Inflammatory macrophage treated with lipopolysaccharide for 1 hour (primary cell): ENCODE results near the gene CHSY1.
A peak's percentile ranks its signal among the peaks of the same experiment; 100 is the strongest.

Experiments used
- DNase-seq, 2 donors: peaks; one replicate each; pipeline ENCODE4 v3.0.0-alpha.2; 2020 to 2022

Gene CHSY1

DNA sequence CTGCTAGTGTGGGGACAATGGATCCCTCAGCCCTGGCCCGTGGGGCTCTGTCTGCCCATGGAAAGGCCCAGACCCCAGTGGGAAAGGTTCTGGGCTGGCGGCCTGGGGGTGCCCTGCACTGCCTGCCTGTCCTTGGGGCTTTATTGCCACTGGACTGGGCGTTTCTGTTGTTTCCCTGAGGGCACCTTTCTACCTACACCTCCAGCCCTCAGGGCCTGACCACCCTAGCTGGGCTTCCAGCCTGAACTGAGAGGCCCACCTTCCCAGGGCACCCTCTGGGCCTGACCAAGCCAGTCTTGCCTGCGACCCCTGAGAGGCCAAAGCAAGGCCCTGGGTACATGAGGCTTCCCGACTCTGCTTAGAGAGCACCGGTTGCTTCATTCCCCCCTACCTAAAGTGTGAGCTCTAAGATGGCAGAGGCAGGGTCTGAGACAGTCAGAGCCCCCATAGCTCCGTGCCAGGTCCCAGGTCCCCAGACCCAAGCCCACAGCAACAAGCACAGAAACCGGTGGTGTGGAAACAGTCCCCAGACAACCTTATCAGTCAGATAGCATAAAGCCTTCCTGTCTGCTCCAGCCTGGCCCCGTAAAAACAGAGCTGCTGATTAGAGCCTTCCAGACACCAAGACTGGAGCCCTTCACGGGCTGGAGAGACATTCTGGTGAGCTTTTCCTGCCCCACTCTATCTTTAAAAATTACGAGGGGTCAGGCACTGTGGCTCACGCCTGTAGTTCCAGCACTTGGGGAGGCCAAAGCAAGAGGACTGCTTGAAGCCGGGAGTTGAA, 102.8 kb downstream of the CHSY1 start:
- DNase-seq = no peak

DNA sequence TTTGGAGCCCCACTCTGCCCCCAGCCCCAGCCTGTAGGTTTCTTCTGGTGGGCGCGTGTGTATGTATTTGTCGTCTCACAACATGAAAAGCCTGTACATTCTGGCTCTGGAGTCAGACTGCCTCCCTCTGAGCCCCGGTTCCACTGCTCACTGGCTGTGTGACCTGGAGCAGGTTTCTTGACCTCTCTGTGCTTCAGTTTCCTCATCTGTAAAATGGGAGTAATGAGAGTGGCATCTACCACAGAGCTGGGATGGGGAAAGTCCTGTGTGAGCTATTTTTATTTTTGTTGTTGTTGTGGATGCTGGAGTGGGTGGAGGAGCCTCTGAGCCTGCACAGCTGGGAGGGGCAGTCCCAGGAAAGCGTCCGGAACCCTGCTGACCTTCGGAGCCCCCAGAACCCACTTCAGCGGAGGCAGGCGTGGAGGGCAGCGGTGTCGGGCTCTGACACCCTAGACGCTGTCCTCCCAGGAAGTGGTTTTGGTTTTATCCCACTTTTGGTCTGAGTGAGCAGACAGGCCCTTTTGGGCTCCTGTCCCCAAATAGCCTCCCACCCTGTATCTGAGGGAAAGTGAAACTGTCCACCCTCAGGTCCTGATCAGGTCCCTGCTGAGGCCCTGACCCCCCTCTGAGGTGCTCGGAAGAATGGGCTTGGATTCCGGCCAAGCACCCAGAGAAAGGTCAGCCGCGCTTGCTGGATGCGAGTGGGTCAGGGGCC, 103.5 kb downstream of the CHSY1 start:
- DNase-seq = no peak

DNA sequence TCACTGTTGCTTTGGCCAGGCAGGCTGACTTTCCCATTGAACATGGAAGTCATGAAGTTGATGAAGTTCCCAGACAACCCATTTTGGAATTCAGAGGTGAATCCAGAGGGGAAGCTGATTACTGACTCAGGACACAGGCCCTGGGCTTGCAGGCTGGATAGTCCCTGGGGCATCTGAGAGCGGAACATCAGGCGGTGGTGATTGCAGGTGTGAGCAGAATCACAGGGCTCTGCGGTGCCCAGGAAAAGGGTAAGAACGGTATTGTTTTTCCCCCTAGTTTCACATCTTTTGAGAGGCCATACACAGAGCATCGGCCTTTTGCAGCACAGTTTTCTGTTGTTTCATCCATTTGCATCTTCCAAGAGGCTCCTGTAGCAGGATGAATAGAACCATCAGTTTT, 104.7 kb downstream of the CHSY1 start:
- no peak for DNase-seq

GRCh38 chr15:101146118-101146702, 105.6 kb downstream of the CHSY1 start:
- DNase-seq = no peak

DNA sequence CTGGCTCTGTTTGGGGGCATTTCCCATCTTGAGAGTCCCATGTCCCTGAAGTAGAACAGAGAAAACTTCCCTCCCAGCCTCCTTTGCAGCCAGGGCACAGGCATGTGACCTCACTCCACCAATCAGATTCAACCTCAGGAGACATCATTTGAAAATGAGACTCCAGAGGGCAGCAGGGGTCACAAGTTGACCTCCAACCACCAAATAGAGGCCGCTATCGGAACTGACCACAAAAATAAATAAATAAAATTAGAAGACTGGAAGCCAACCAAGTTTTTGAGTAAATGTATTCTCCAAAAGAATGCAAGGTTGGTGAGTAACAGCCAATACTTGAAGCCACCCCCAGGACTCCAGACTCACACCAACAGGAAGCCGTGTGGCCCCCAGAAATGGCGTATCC, 106.5 kb downstream of the CHSY1 start:
- DNase-seq = no peak

- DNase-seq = no peak
These were observed 108.5 kb downstream of the CHSY1 start for GRCh38 chr15:101143321-101143720.

DNA sequence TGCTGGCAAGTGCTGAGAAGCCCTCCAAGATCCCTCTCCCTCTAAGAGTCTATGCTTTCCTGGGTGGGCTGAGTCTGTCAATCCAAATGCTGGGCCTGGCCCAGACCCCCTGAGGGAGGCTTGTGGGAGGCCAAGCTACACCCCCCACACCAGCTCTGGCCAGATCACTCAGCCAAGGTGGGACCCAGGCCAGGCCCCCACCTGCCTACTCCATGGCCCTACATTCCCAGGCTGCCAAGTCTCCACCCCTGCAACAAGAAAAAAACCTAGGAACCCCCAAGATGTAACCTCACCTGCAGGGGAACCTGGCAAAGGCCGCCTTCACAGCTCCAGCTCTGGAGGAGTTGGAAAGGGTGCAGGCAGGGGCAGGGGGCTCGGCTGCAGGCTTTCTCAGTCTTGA, 109.1 kb downstream of the CHSY1 start:
- DNase-seq = no peak

DNA sequence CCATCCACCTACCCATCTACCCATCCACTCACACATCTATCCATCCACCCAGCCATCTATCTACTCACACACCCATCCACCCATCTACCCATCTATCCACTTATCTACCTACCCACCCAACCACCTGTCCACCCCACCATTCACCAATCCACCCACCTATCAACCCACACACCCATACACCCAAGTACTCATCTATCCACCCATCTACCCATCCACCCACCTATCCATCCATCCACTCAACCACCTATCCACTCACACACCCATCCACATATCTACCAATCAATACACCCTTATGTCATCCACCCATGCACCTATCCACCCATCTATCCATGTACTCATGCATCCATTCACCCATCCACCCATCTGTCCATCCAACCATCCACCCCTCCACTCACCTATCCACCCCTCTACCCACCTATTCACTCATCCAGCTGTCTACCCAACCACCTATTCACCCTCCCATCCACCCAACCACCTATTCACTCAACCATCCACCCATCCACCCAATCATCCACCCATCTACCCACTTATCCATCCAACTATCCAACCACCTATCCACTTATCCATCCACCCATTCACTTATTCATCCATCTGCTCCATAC, 109.8 kb downstream of the CHSY1 start:
- DNase-seq = no peak

DNA sequence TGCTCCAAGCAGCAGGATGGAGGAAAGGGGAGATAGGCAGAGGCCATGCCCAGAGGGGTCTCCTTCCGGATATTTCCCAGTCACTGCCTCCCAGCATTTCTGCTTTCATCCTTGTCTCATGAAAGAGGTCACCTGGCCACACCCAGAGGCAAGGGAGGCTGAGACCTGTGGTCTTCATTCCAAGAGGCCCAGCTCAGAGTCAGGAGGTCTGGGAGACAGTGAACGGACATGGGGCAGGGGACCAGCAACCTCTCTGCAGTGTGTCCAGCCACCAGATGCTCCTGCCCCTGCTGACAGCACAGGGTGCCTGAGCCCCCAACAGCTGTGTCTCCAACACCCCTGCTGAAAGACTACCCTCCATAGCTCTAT, 111.2 kb downstream of the CHSY1 start:
- no peak for DNase-seq

DNA sequence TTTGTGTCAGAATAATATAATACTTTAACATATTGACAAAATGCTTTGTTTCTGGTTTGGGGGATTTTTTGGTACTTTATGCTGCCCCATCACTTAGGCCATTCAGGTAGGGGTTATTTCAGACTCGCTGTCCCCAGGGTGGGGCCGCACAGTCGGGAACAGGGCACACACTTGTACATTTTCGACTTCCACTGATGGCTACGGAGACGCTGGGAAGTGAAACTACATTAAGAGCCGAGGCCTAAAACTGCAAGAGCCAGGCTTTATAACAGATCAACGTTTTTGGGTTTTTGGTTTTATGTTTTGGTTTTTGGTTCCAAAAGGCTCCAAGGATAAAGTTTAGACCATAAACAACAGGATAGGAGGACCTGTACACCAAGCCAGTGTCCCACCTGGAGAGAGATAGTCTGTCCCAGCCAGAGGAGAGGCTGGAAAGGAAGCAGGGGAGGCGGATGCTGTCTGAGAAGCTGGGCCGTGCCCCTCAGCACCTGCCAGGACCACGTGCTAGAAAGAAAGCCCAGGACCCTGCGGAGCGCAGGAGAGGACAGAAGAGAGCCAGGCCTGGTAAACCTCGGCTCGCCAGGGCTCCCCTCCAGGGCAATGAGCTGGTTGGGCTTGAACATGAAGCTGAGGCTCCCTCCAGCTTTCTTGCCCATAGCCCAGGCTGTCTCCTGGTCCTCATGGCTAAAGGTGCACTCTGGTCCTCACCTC, 111.7 kb downstream of the CHSY1 start:
- peak in 1 of 2 donors; percentile 40 for DNase-seq

DNA sequence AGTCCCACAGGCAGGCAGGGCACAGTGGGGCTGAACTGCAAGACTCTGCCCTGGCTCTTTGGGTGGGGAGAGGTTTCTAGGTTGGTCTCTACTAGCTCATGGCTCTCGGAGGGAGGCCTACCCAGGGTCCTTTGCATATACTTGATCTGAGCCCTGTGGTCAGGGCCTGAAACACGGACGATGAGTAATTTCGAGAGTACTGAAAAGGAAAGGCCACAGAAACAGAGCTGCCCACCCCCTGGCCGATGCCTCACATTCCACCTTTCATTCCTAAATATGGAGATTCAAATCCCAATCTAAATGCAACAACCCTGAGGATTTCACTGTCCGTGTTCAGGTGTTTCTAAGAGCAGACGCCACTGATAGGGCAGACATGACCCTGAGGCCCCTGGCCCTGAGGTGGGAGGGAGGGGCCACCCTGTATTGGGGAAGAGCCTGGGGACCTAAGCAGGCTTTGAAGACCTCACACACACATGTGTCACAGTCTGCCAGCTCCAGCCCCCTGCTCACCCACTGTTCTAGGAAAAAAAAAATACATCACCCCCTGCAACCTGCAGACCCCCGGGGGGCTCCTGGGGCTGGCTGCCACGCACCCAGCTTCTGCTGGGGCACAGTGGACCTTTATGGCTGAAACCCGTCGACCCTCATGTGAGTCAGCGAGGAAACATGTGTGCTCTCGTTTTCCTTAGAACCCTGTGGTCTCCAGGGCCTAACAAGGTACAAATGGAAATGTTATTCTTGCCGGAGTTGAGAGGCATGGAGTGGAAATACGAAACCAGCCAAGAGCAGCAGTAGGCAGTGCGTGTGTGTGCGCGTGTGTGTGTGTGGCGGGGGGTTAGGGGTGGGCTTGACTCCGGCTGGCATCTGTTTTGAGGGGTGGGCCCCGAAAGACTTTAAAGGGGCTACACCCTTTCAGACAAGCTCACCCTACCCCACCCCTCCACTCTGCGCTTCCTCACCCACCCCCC, 112.7 kb downstream of the CHSY1 start:
- no peak for DNase-seq

GRCh38 chr15:101138086-101138660, 113.7 kb downstream of the CHSY1 start:
- no peak for DNase-seq

- peak; percentile 21 to 66 for DNase-seq
These were observed 114.4 kb downstream of the CHSY1 start for GRCh38 chr15:101137312-101137940.

DNA sequence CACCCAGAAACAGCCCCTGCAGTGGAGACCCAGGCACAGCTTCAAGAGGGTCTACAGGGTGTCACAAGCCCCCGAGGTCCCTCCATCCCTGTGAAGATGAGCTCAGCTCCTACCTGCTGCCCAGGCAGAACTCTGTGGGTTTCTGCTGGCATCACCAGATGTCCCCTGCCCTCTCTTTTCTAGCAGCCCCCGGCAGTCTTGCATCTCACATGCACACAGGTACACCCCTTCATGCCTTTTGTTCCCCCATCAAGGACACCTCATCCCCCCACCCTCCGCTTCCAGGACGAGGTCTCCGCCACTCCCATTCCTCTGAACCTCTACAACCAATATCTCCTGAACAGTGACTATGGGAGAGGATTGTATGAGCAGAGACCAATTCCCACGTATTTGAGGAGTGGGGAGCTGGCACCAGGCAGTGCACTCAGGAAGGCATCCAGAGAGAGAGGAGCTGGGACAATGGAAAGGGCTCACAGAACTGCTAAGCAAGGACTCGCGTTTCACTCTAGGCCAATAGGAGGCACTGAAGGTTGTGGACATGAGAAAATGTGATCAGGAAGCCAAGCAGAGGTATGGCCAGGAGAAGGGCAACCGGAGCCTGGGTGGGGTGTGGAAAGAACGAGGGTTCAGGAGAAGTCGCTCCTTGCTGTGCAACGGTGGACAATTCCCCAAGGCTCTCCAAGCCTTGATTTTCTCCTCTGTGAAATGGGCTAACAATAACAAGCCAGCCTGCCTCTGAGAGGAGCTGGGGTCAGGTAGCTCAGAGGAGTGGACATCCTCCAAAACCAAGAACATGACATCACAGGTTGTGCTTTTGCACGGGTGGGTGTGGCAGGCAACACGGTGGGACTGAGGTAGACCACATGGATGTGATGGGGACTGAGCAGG, 115.2 kb downstream of the CHSY1 start:
- no peak for DNase-seq

GRCh38 chr15:101135532-101136166, 116.2 kb downstream of the CHSY1 start:
- no peak for DNase-seq

DNA sequence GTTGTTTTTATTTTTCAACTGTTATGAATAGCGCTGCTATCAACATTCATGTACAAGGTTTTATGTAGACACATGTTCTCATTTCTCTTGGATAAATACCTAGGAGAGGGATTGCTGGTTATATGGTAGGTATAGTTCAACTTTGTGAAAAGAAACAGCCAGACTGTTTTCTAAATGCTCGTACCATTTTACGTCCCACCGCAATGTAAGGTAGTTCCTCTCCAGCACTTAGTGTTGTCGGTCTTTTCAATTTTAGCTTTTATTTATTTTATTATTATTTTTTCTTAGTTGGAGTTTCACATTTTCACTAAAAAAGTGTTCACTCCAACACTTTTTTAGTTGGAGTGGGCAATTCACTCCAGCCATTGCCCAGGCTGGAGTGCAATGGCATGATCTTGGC, 117.1 kb downstream of the CHSY1 start:
- DNase-seq = no peak

GRCh38 chr15:101133751-101134261, 118.0 kb downstream of the CHSY1 start:
- DNase-seq = no peak

- no peak for DNase-seq
These were observed 118.7 kb downstream of the CHSY1 start for GRCh38 chr15:101133181-101133460.
